Activated naive CD4-positive, alpha-beta T cell treated with anti-CD3 and anti-CD28 coated beads for 36 hours (primary cell): ENCODE results near the gene ATP13A4. TPM values are rescaled to one million over a fixed set of nuclear protein-coding genes. Genes with fewer than 3 reads are reported as not detected.

Experiments
- CTCF ChIA-PET: fragments of 350-600 bp; sonication (Branson Sonifier 250); formaldehyde crosslinking; loops from one replicate; lab custom pipeline; 2021; ENCODE audit warnings: antibody characterized with exemption; lab: Charles Lee
- DNase-seq: peaks from one replicate; pipeline ENCODE4 v3.0.0-alpha.2; 2020
- H3K27ac Mint-ChIP-seq: one replicate; pipeline ENCODE4 v1.8.0; 2021; ENCODE audit warnings: mild to moderate bottlenecking, mixed read lengths
- H3K27me3 Mint-ChIP-seq: one replicate; pipeline ENCODE4 v1.8.0; 2021; ENCODE audit warnings: low read depth, mixed read lengths
- H3K36me3 Mint-ChIP-seq: one replicate; pipeline ENCODE4 v1.8.0; 2021; ENCODE audit warnings: low read depth, mixed read lengths
- H3K4me1 Mint-ChIP-seq: one replicate; pipeline ENCODE4 v1.8.0; 2021; ENCODE audit warnings: low read depth, mixed read lengths
- H3K4me3 Mint-ChIP-seq: one replicate; pipeline ENCODE4 v1.8.0; 2021; ENCODE audit warnings: mild to moderate bottlenecking, moderate library complexity, mixed read lengths
- H3K9me3 Mint-ChIP-seq: one replicate; pipeline ENCODE4 v1.8.0; 2021; ENCODE audit warnings: mixed read lengths
- intact Hi-C: fragments of 100-400 bp; cut with micrococcal nuclease; formaldehyde crosslinking; loops from one replicate; pipeline ENCODE4 v1.15.1; 2023
- total RNA-seq, 2 experiments: library from RNA; stranded (reverse); gene quantifications; one replicate each; pipeline ENCODE4 v1.2.3, GENCODE V29; 2021

Gene ATP13A4
- total RNA-seq, 2 experiments from 2014 or later = 2.4 to 2.8 TPM

- H3K27ac Mint-ChIP-seq = no peak overlapping the region
- DNase-seq = no peak
- H3K27me3 Mint-ChIP-seq = peaks cover 6% of the 10 kb centered on the region
- intact Hi-C loops = no loop called here
- H3K36me3 Mint-ChIP-seq = no peaks in the 10 kb centered on the region
- no peak overlapping the region for H3K4me3 Mint-ChIP-seq
- CTCF ChIA-PET = no interaction called here
- peaks cover 2% of the 10 kb centered on the region for H3K4me1 Mint-ChIP-seq
- no peaks in the 10 kb centered on the region for H3K9me3 Mint-ChIP-seq
These were observed 186.8 kb downstream of the ATP13A4 start for GRCh38 chr3:193367868-193368267.

- peaks cover 2% of the 10 kb centered on the region for H3K27me3 Mint-ChIP-seq
- H3K9me3 Mint-ChIP-seq = no peaks in the 10 kb centered on the region
- CTCF ChIA-PET = interaction anchor here (1.0 kb wide), 1 partner anchor 10 kb away, joined by 3 read pairs; no protein-coding TSS in a partner anchor
- no peak overlapping the region for H3K4me3 Mint-ChIP-seq
- no peak for DNase-seq
- no peak overlapping the region for H3K27ac Mint-ChIP-seq
- H3K4me1 Mint-ChIP-seq = no peaks in the 10 kb centered on the region
- no peaks in the 10 kb centered on the region for H3K36me3 Mint-ChIP-seq
- intact Hi-C loops = no loop called here
These were observed 197.4 kb downstream of the ATP13A4 start for GRCh38 chr3:193357291-193357690.

- Mint-ChIP-seq H3K4me3 (no peak overlapping the region), H3K27ac (no peak overlapping the region), H3K36me3 (no peaks in the 10 kb centered on the region), H3K4me1 (no peaks in the 10 kb centered on the region), H3K9me3 (no peaks in the 10 kb centered on the region), H3K27me3 (no peaks in the 10 kb centered on the region)
- no peak for DNase-seq
- intact Hi-C loops = no loop called here
- CTCF ChIA-PET = no interaction called here
These were observed 200.3 kb downstream of the ATP13A4 start for GRCh38 chr3:193354423-193354822.

Other genes starting within 250 kb of the ATP13A4 start
- gene ATP13A5, start 176.1 kb downstream of the ATP13A4 start, total RNA-seq = not detected
- gene OPA1, start 38.3 kb upstream of the ATP13A4 start, total RNA-seq = 10 to 100 TPM; 91.7 to 96.0 TPM